SK-MEL-5 (cell line): ENCODE measurements around the gene VENTX. TPM values are rescaled to one million over a fixed set of nuclear protein-coding genes. Genes with fewer than 3 reads are reported as not detected.

ENCODE experiments used
- DNase-seq: peaks from one replicate; pipeline ENCODE4 v3.0.0-alpha.2; 2016; ENCODE audit warnings: low read depth, low spot score
- in situ Hi-C: cut with HindIII; loops from 2 replicates; pipeline ENCODE4 v1.10.0; 2016; ENCODE audit warnings: low sequenced_read_pairs, high pct_unique_total_duplicates, low pct_unique_long_range_greater_than_20kb
- polyA plus RNA-seq, 2 experiments: library from polyadenylated mRNA; depleted of rRNA; stranded (reverse); fragments of >200 nt; gene quantifications; 2 replicates each; pipeline ENCODE4 v1.2.3, GENCODE V29; 2015
- total RNA-seq: library from RNA; depleted of rRNA; stranded (reverse); fragments of >200 nt; shearing (Covaris generic); gene quantifications from 2 replicates; pipeline ENCODE4 v1.2.3, GENCODE V29; 2014; rRNA removed

VENTX gene
- total RNA-seq: not detected in 2 replicates
- polyA plus RNA-seq (2015; cell fraction: cytosol; rRNA removed): 0.08 TPM in 1 of 2 replicates, not detected in the other
- polyA plus RNA-seq (2015; cell fraction: nucleus; rRNA removed): not detected in 2 replicates

GRCh38 chr10:133237588-133238465 is at the start of gene VENTX:
Gene VENTX (plus strand): TSS chr10:133237855. CDS start chr10:133237915, 60 bp downstream.
- DNase-seq: no peak
- in situ Hi-C loops: no loop called here

- in situ Hi-C loops: no loop called here
- no peak for DNase-seq
Measured at GRCh38 chr10:133187906-133188681, 49.6 kb upstream of the VENTX start.

GRCh38 chr10:133189256-133189655 is 48.4 kb upstream of the VENTX start:
- DNase-seq: no peak
- in situ Hi-C loops: no loop called here

- DNase-seq: no peak
- in situ Hi-C loops: no loop called here
Measured at GRCh38 chr10:133189726-133190125, 47.9 kb upstream of the VENTX start.

GRCh38 chr10:133190225-133190624 is 47.4 kb upstream of the VENTX start:
- DNase-seq: no peak
- in situ Hi-C loops: no loop called here

- no peak for DNase-seq
- in situ Hi-C loops: no loop called here
Measured at GRCh38 chr10:133191651-133192050, 46.0 kb upstream of the VENTX start.

- no peak for DNase-seq
- in situ Hi-C loops: no loop called here
Measured at GRCh38 chr10:133194151-133194550, 43.5 kb upstream of the VENTX start.

GRCh38 chr10:133195096-133195495 is 42.6 kb upstream of the VENTX start:
- in situ Hi-C loops: no loop called here

GRCh38 chr10:133195611-133196010 is 42.0 kb upstream of the VENTX start:
- no peak for DNase-seq
- in situ Hi-C loops: no loop called here

More at GRCh38 chr10:133195096-133195495, 42.6 kb upstream of the VENTX start:
- no peak for DNase-seq

GRCh38 chr10:133196221-133196915 is 41.3 kb upstream of the VENTX start:
- DNase-seq: no peak
- in situ Hi-C loops: no loop called here

- no peak for DNase-seq
- in situ Hi-C loops: no loop called here
Measured at GRCh38 chr10:133196936-133197758, 40.5 kb upstream of the VENTX start.

- no peak for DNase-seq
- in situ Hi-C loops: no loop called here
Measured at GRCh38 chr10:133197786-133198185, 39.9 kb upstream of the VENTX start.

- no peak for DNase-seq
- in situ Hi-C loops: no loop called here
Measured at GRCh38 chr10:133198206-133198605, 39.4 kb upstream of the VENTX start.

- no peak for DNase-seq
- in situ Hi-C loops: no loop called here
Measured at GRCh38 chr10:133198621-133199487, 38.8 kb upstream of the VENTX start.

- DNase-seq: no peak
- in situ Hi-C loops: no loop called here
Measured at GRCh38 chr10:133199488-133199885, 38.2 kb upstream of the VENTX start.

- in situ Hi-C loops: no loop called here
- DNase-seq: no peak
Measured at GRCh38 chr10:133199992-133200611, 37.6 kb upstream of the VENTX start.
